ENCODE data around the gene SNHG17.
"Not testable (repeated sequence)": the region's sequence is repeated elsewhere in the genome, so short reads cannot be mapped to it uniquely, and the experiment has no call there.

SNHG17 gene

GRCh38 chr20:38418509-38419204 lies 16.5 kb downstream of the SNHG17 start:
- DNase-seq = no peak

GRCh38 chr20:38414769-38415450 lies 20.2 kb downstream of the SNHG17 start:
- DNase-seq = no peak

DNA sequence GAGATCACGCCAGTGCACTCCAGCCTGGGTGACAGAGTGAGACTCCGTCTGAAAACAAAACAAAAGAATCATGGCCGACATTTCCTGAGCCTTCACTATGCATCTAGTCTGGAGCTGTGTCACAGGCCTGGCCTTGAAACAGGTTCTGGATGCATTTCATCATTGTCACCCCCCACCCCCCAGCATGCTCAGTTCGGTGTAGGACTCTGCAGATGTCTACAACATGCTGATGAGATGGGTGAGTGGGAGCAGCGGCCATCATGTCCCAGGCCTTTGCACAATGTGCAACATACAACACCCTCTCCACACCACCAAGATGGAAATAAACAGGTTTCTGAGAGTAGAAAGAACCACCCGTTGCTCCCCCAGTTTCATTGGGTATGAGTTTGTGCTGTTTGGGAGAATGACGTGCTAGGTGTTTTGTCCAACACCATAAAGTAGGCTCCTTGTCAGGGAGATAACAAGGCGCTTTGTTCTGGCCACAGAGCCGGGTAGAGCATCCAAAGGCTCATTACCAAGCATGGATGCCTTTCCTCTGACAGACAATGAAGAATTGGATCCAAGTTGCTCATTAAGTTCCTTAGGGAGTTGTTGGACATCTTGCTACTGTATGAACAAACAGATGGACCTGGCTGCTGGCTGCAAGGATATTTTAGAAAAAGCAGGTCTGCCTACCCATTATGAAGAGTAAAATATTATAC lies 22.1 kb downstream of the SNHG17 start:
- DNase-seq = no peak

DNA sequence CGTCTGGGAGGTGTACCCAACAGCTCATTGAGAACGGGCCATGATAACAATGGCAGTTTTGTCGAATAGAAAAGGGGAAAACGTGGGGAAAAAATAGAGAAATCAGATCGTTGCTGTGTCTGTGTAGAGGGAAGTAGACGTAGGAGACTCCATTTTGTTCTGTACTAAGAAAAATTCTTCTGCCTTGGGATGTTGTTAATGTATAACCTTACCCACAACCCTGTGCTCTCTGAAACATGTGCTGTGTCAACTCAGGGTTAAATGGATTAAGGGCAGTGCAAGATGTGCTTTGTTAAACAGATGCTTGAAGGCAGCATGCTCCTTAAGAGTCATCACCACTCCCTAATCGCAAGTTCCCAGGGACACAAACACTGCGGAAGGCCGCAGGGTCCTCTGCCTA lies 27.3 kb downstream of the SNHG17 start:
- not testable (repeated sequence) for DNase-seq

GRCh38 chr20:38407321-38407720 lies 27.8 kb downstream of the SNHG17 start:
- DNase-seq = no peak

GRCh38 chr20:38406476-38406875 lies 28.7 kb downstream of the SNHG17 start:
- DNase-seq = no peak

DNA sequence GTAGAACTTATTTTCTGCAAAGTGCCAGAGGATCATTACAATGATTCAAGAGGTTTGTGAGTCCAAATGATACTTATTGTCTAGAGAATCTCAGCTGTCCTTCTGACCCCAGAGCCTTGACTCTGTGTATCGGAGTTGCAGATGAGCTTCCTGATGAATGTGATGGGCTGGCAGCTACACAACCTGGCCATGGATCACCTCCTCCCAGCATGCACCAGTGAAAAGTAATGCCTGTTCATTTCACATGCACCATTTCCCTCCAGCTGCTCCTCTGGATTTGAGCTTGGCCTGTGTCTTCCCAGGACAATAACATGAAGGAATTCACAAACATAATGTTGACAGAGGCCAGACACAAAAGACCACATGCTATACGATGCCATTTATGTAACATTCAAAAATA lies 30.0 kb downstream of the SNHG17 start:
- DNase-seq = no peak

DNA sequence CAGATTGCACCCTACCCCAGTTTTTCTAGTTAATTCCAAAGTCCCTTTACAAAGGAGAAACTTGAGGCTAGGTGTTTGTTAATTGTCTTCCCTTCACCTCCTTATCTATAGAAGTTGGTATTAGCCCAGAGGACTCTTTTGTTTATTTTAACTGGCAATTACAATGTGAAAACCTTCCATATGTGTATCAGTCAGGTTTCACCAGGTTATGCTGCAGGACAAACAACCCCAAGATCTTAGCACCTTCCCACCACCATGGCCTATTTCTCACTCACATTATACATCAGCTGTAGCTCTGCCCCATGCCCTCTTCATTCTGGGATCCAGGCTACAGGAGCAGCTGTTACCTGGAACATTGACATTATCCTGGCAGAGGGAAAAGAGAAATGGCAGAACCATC lies 31.1 kb downstream of the SNHG17 start:
- DNase-seq = no peak

DNA sequence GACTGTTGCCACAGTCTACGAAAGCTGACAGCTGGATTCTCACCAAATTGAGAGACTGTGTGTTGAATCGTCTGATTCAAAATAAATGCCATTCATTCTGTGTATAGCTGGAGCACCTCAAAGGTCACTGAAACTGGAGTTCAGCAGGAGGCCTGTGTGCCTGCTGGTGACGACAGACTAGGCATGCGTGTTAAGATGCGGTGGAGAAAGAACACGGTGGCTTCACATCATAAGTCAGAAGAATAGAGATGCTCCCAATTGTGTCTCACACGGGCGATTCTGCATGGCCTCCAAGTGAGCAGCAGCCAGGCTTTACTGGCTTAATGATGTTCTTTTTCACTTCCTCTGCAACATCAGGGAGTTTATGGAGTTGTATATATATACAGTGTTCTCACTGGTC lies 32.3 kb downstream of the SNHG17 start:
- no peak for DNase-seq

GRCh38 chr20:38402089-38402488 lies 33.0 kb downstream of the SNHG17 start:
- no peak for DNase-seq

- not testable (repeated sequence) for DNase-seq
Measured at GRCh38 chr20:38395751-38396395, 39.3 kb downstream of the SNHG17 start.

DNA sequence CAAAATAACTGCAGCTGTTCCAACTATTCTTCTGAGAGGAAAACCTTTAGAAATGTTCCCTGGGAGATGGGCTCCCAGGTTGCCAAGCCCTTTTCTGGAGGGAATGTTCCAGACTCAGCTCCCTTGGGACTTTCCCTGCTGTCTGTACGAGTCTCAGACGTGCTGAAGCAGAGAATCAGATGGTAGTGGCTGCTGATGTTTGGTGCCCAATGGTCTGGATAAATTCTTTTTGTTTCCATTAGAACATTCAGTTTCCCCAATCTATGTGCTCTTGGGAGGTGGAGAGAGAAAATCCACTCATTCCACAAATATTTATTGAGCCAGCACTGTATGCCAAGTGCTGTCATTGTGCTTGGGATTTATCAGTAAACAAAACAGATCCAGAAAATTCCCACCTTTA lies 40.0 kb downstream of the SNHG17 start:
- DNase-seq = peak; percentile 50

- no peak for DNase-seq
Measured at GRCh38 chr20:38393259-38393658, 41.9 kb downstream of the SNHG17 start.

GRCh38 chr20:38392356-38392755 lies 42.8 kb downstream of the SNHG17 start:
- no peak for DNase-seq

DNA sequence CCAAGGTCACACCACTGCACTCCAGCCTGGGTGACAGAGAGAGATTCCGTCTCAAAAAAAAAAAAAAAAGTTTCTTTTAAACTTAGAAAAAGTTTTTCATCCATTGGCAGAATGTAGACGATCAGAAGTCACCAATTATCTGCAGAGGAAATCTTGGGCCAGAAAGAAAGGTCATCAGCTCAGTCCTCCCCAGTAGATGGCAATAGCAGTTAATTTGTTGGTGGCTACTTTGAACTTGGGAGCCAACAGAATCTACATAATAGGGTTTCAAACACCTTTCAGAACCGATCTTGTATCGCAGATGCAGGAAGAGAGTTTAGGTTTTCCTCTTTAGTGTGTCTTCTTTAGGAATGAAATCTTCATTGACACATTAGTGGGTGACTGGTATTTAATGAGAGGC lies 47.2 kb downstream of the SNHG17 start:
- DNase-seq = no peak

DNA sequence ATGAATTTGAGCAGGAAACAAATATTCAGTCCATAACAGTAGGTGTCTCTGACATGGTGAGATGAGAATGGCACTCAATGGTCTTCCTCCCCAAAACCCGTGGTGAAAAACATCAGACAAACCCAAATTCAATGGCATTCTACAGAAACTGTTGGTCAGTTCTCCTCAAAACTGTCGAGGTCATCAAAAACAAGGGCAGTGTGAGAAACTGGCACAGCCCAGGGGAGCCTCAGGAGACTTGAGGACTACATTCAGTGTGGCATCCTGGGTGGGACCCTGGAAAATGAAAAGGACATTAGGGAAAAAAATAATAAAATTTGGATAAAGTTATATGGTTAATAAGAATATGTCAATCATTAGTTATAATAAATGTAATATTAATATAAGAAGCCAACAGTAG lies 48.3 kb downstream of the SNHG17 start:
- DNase-seq = no peak

DNA sequence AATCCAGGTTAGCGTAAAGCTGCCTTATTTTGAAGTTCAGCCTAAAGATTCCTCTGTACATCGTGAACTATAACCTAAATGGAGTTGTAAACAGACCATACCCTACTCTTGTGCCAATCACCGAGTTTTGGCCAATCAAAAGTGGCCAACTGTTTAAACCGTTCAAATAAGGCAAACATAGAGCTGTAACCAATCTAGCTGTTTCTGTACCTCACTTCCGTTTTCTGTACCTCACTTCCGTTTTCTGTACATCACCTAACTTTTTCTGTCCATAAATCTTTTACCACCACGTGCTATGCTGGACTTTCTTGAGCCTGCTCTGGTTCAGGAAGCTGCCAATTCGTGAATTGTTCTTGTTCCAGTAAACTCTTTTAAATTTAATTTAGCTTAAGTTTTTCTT lies 49.1 kb downstream of the SNHG17 start:
- no peak for DNase-seq

- DNase-seq = no peak
Measured at GRCh38 chr20:38383147-38383546, 52.0 kb downstream of the SNHG17 start.

- not testable (repeated sequence) for DNase-seq
Measured at GRCh38 chr20:38377838-38378237, 57.3 kb downstream of the SNHG17 start.

GRCh38 chr20:38377039-38377685 lies 58.0 kb downstream of the SNHG17 start:
- no peak for DNase-seq

- DNase-seq = no peak
Measured at GRCh38 chr20:38373898-38374297, 61.2 kb downstream of the SNHG17 start.

DNA sequence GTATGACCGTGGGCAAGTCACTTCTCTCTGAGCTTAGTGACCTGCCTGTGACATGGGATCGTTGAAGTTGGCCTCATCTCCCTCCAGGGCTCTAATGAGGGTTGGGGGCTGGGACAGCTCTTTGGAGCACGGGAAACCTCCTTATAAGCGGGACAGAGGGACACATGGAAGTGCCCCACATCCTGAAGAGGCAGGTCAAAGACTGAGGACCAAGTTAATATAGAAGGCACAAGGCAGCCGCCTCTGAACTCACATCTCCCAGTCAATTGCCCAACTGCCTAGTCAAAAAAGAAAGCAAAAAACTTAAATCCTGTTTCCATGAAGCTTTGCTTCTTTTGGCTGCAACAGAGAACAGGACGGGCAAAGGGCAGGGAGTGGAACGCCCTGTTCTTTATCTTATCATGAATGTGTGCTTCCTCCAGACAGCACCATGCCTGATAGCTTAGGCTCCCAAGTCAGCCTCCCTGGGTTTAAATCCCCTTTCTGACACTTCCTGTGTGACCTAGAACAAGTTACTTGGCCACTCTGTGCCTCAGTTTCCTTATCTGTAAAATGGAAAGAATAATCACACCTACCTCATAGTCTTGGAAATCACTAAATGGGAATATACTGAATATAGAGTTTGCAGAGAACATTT lies 61.8 kb downstream of the SNHG17 start:
- DNase-seq = no peak

DNA sequence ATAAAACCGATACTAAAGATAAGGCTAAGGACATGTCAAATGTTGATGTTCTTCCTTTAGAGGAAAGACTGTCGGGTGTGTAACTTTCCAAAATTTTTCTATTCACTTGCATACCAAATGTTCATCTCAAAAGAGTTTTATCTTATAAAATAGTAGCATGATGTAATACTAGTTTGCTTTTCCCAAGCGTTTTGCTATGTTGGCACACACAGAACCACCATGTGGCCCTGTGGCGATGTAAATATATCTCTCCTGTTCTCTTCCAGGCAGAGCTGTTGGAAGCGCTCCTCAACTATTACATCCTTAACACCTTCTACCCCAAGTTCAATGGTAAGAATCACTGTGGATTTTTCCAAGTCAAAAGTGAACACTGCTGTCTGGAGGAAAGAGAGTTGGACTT lies 62.3 kb downstream of the SNHG17 start:
- DNase-seq = no peak
